ENCODE measurements around the gene ILF2.

DNA sequence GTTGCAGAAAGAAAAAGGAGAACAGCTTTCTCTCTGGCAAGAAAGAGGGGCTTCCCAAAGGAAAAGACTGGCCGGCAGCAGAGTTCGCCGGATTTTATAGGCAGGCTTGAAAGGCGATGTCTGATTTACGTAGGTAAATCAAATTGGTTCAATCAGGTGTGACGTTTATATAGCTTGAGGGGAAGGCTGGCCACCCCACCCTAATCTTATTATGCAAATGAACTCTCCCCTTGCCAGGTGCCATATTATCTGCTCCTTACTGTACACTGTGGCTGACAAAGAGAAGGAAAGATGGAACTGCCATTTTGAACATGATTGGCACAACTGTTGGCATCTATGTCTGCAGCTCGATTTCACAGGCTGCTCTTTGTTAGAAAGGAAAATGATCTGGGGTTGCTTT, 40.2 kb upstream of the ILF2 start:
- no peak for TF ChIP-seq POLR2A (IDR thresholded peaks at IDR 0.05)
- TF ChIP-seq CTCF (IDR thresholded peaks at IDR 0.05 in 4 of 5, conservative IDR thresholded peaks at IDR 0.05 in 1 of 5): no peak
